Brain microvascular endothelial cell (primary cell): Measurements from ENCODE around the gene FOXC1.

Source experiments
- DNase-seq: peaks from one replicate; pipeline ENCODE4 v3.0.0-alpha.2; 2020
- H3K27ac ChIP-seq: fragments of 250-450 bp; sonication (Bioruptor Pico); 2 replicates; pipeline ENCODE4 v1.5.1; 2020; ENCODE audit warnings: mild to moderate bottlenecking, moderate library complexity
- H3K27me3 ChIP-seq: fragments of 250-450 bp; sonication (Bioruptor Pico); replicated peaks from 2 replicates; pipeline ENCODE4 v1.5.1; 2020; ENCODE audit warnings: mild to moderate bottlenecking
- H3K36me3 ChIP-seq: fragments of 250-450 bp; sonication (Bioruptor Pico); replicated peaks from 2 replicates; pipeline ENCODE4 v1.5.1; 2020; ENCODE audit warnings: mild to moderate bottlenecking
- H3K4me3 ChIP-seq: 2 replicates; pipeline ENCODE4 v1.5.1; 2011; ENCODE audit warnings: low read depth, mild to moderate bottlenecking, control low read depth, low read length, moderate library complexity
- in situ Hi-C: cut with HindIII; loops from 2 replicates; pipeline ENCODE4 v1.10.0; 2017; ENCODE audit warnings: low sequenced_read_pairs, low pct_ligation_motif_present
- TF ChIP-seq, protein P1 (sequence below): IDR thresholded peaks from 2 replicates; pipeline ENCODE4 v1.5.1; 2011; ENCODE audit warnings: low read depth, mild to moderate bottlenecking, moderate library complexity, low read length, control low read depth, inconsistent platforms; ENCODE audit errors: missing control alignments

The FOXC1 gene

DNA sequence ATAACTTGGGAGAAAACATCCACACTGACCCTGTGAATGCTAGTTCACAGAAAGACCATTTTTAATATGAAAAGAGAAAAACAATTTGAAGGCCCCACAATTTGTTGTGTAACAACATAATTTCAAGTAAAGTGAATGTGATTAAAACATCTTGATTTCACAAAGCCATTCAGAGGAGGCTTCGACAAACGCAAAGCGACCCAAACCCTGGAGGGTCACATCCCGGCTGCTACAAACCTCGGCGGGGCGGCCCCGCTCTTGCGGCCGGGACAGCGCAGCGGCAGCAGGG is 14.0 kb downstream of the FOXC1 start:
- H3K27me3 ChIP-seq = peaks cover 80% of the 10 kb centered on the region
- in situ Hi-C loops = loop anchor here (25.0 kb wide), 2 partner anchors 489 to 739 kb away; no protein-coding TSS in a partner anchor
- peak overlapping the region; percentile 60 for H3K4me3 ChIP-seq
- H3K27ac ChIP-seq = no peak overlapping the region
- H3K36me3 ChIP-seq = no peaks in the 10 kb centered on the region
- DNase-seq = no peak
- TF ChIP-seq, protein P1, sequence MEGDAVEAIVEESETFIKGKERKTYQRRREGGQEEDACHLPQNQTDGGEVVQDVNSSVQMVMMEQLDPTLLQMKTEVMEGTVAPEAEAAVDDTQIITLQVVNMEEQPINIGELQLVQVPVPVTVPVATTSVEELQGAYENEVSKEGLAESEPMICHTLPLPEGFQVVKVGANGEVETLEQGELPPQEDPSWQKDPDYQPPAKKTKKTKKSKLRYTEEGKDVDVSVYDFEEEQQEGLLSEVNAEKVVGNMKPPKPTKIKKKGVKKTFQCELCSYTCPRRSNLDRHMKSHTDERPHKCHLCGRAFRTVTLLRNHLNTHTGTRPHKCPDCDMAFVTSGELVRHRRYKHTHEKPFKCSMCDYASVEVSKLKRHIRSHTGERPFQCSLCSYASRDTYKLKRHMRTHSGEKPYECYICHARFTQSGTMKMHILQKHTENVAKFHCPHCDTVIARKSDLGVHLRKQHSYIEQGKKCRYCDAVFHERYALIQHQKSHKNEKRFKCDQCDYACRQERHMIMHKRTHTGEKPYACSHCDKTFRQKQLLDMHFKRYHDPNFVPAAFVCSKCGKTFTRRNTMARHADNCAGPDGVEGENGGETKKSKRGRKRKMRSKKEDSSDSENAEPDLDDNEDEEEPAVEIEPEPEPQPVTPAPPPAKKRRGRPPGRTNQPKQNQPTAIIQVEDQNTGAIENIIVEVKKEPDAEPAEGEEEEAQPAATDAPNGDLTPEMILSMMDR = no peak

DNA sequence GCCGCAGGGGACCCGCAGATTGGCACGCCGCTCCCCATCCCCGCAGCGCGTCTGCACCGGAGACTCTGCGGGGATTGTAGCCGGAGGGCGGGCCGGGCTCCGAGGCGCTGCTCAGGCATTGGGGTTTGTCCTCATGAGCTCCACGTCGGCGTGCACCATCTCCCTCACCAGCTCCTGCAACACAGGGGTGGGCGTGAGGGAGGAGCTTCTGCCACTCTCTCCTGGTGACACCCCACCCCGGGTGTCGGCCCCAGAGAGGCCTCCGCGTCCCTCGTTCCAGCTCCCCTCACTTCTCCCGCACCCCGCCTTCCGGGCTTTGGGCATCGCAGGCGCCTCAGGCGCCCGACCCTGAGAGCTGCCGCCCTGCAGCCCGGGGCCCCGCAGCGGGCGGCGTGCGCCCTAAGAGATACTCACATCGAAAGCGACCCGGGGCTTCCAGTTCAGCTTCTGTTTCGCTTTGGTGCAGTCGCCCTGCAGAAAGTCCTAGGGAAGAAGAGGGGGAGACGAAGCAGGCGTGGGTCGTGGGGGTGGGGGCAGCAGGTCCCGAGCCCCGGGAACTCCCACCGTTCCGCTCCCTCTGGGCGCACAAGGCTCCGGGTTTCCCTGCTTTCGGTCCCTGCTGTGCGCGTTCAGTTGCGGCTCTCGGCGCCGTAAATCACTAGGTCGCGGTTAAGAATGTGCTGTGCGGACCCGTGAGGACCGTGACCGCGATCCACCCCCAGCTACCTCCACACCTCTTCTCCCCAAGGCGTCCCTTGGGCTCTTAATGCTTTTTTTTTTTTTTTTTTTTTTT is 14.5 kb downstream of the FOXC1 start:
- no peaks in the 10 kb centered on the region for H3K36me3 ChIP-seq
- peak overlapping the region; percentile 60 for H3K4me3 ChIP-seq
- TF ChIP-seq, protein P1 = no peak
- H3K27ac ChIP-seq = no peak overlapping the region
- DNase-seq = no peak
- H3K27me3 ChIP-seq = peaks cover 83% of the 10 kb centered on the region
- in situ Hi-C loops = loop anchor here (25.0 kb wide), 2 partner anchors 488 to 738 kb away; no protein-coding TSS in a partner anchor

DNA sequence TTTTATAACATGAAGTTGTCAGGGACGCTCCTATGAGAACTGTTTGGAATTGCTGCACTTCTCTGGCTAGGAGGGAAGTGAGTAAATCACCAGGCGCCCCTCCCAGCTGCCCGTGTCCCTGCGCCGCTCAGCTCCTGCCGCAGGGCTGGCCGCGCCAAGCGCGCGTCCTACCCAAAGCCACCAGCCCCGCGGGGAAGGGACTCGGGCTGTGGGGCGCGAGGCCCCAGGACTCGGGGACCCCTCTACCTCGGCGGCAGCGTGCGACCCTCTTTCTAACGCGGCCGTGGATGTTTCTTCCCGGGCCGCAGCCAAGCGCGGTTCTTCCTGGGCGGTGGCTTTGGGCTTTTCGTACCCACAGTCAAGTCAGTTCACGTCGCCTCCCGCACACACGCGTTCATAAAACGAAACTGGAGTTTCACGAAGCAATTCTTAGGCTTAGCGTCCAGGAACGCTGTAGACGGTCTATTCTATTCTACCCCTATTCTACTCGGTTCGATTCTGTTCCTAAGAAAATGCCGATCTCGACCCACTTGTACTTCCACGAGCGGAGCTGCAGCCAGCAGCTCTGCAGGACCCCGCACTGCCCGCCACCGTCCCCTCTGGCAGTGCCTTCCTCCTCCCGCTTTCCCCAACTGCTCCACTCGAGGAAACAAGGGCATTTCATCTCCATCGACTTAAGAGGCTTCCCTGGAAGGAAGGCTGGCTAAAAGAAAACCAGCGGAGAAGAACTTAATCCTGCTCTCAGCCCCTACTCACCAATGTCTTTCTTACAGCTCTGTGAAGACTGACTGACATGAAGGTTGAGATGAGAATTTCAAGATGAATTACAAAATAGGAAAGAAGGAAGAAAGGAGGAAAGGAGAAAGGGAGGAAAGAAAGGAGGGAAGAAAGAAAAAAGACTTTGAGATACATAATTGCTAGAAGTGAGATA is 15.4 kb downstream of the FOXC1 start:
- in situ Hi-C loops = loop anchor here (25.0 kb wide), 2 partner anchors 487 to 737 kb away; no protein-coding TSS in a partner anchor
- H3K4me3 ChIP-seq = peak overlapping the region; percentile 60
- DNase-seq = no peak
- H3K27me3 ChIP-seq = peaks cover 78% of the 10 kb centered on the region
- H3K27ac ChIP-seq = no peak overlapping the region
- no peaks in the 10 kb centered on the region for H3K36me3 ChIP-seq
- TF ChIP-seq, protein P1 = no peak

DNA sequence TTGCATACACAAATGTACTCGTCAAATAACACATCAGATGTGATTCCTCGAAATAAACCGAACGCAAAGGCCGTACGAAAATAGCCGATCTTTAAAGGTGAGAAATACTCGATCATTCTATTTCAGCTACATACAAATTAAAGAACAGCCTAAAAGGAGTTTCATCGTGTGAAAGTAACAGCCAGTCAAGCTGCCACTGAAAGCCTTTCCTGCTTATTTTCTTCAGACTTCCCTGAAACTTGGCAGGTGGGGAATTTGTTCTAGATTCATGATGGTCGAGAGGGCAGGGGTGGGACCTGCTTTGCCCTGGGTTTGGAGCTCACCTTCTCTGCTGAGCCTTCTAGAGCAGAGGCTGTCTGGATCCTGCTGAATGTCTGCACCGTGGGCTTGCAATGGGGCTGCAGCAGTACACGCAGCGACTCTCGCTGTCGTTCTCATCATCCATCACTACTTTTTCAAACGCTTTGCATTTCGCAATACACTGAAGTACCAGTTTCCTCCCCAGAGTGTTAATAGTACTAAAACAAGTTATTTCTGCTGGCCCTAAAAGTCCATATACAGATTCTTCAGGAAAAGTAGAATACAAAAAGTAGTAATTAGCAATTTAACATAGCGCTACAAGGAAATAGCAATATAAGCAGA is 16.2 kb downstream of the FOXC1 start:
- H3K27me3 ChIP-seq = peaks cover 70% of the 10 kb centered on the region
- in situ Hi-C loops = no loop called here

DNA sequence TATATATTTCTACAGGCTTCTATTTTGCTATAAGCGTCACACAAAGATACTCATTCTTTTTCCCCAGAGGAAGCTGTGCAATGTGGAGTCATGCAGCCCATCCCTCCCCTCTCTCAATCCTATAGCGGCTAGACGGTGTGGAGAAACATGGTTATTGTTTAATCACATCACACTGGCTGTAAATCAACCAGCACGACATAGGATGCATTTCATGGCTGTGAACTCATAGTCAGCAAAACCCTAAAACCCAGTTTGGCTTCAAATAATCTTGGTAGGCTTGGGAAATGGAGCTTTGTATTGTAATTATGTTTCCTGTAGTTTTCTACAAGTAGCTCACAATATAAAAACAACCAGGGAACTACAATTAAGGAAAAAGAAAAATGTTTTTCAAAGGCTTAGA is 16.8 kb downstream of the FOXC1 start:
- peaks cover 64% of the 10 kb centered on the region for H3K27me3 ChIP-seq
- no peak overlapping the region for H3K27ac ChIP-seq
- no peak for DNase-seq
- H3K4me3 ChIP-seq = no peak overlapping the region
- H3K36me3 ChIP-seq = no peaks in the 10 kb centered on the region
- in situ Hi-C loops = no loop called here
- TF ChIP-seq, protein P1 = no peak

More for the DNA sequence above, 16.2 kb downstream of the FOXC1 start:
- no peak for DNase-seq
- TF ChIP-seq, protein P1 = no peak
- no peak overlapping the region for H3K4me3 ChIP-seq
- no peak overlapping the region for H3K27ac ChIP-seq
- no peaks in the 10 kb centered on the region for H3K36me3 ChIP-seq
